GM23248 (cell line): ENCODE data around the gene IHH. TPM values are rescaled to one million over a fixed set of nuclear protein-coding genes. Genes with fewer than 3 reads are reported as not detected.

ENCODE experiments used
- DNase-seq: peaks from one replicate; pipeline ENCODE4 v3.0.0-alpha.2; 2015
- H2AFZ ChIP-seq: fragments of 200-600 bp; sonication (generic); 2 replicates; pipeline ENCODE4 v1.6.1; 2016; ENCODE audit warnings: antibody characterized with exemption
- H3F3A ChIP-seq: fragments of 200-600 bp; sonication (generic); 2 replicates; pipeline ENCODE4 v1.6.1; 2016; ENCODE audit warnings: mild to moderate bottlenecking, antibody characterized with exemption, mixed run types; ENCODE audit not compliant: insufficient read depth
- H3K27ac ChIP-seq: fragments of 200-600 bp; sonication (generic); 2 replicates; pipeline ENCODE4 v1.5.1; 2016; ENCODE audit warnings: mild to moderate bottlenecking
- H3K27me3 ChIP-seq: fragments of 200-600 bp; sonication (generic); replicated peaks from 2 replicates; pipeline ENCODE4 v1.6.1; 2016; ENCODE audit warnings: mild to moderate bottlenecking; ENCODE audit not compliant: insufficient read depth
- H3K36me3 ChIP-seq: fragments of 200-600 bp; sonication (generic); 2 replicates; pipeline ENCODE4 v1.6.1; 2016; ENCODE audit warnings: low read depth, mild to moderate bottlenecking
- H3K4me1 ChIP-seq: fragments of 200-600 bp; sonication (generic); 2 replicates; pipeline ENCODE4 v1.6.1; 2016; ENCODE audit warnings: mild to moderate bottlenecking; ENCODE audit not compliant: insufficient read depth
- H3K4me2 ChIP-seq: fragments of 200-600 bp; sonication (generic); one replicate; pipeline ENCODE4 v1.6.1; 2016; ENCODE audit warnings: mild to moderate bottlenecking; ENCODE audit not compliant: unreplicated experiment
- H3K4me3 ChIP-seq: fragments of 200-600 bp; sonication (generic); 2 replicates; pipeline ENCODE4 v1.5.1; 2016; ENCODE audit warnings: mild to moderate bottlenecking
- H3K79me2 ChIP-seq: fragments of 200-600 bp; sonication (generic); 2 replicates; pipeline ENCODE4 v1.6.1; 2016; ENCODE audit warnings: mild to moderate bottlenecking; ENCODE audit not compliant: insufficient read depth
- H3K9ac ChIP-seq: fragments of 200-600 bp; sonication (generic); 2 replicates; pipeline ENCODE4 v1.6.1; 2016; ENCODE audit warnings: mild to moderate bottlenecking
- H3K9me2 ChIP-seq: fragments of 200-600 bp; sonication (generic); 2 replicates; pipeline ENCODE4 v1.6.1; 2016; ENCODE audit warnings: mixed run types, mild to moderate bottlenecking, moderate library complexity; ENCODE audit not compliant: insufficient read depth
- H3K9me3 ChIP-seq: fragments of 200-600 bp; sonication (generic); one replicate; pipeline ENCODE4 v1.6.1; 2017; ENCODE audit warnings: low read depth
- H4K20me1 ChIP-seq: fragments of 200-600 bp; sonication (generic); 2 replicates; pipeline ENCODE4 v1.6.0; 2016; ENCODE audit not compliant: insufficient read depth
- EZH2 ChIP-seq: fragments of 200-600 bp; sonication (generic); IDR thresholded peaks from 2 replicates; pipeline ENCODE4 v1.6.1; 2018; ENCODE audit warnings: antibody characterized with exemption, mild to moderate bottlenecking; ENCODE audit not compliant: insufficient read depth, poor library complexity, severe bottlenecking
- EZH2phosphoT487 ChIP-seq: fragments of 200-600 bp; sonication (generic); IDR thresholded peaks from 2 replicates; pipeline ENCODE4 v1.6.1; 2018; ENCODE audit warnings: antibody characterized with exemption, moderate library complexity, mild to moderate bottlenecking, low read depth; ENCODE audit not compliant: insufficient read depth
- WGBS, 2 experiments: methylation state at CpG; one replicate each; pipeline ENCODE4 v1.1.6; 2015 to 2017; ENCODE audit warnings: low lambda C conversion rate in 2 of 2, low coverage in 1 of 2; ENCODE audit errors: missing lambda C conversion rate in 2 of 2; 5-methylcytosine and 5-hydroxymethylcytosine counted together
- in situ Hi-C: fragments of 300-500 bp; cut with MboI; formaldehyde crosslinking; loops from 2 replicates; pipeline ENCODE4 v1.15.0; 2020
- polyA plus RNA-seq: library from polyadenylated mRNA; unstranded; fragments of >200 nt; fragmentation: Nextera tagmentation; extraction: Ambion mirVana; gene quantifications from 2 replicates; pipeline ENCODE4 v1.2.1, GENCODE V29; 2016
- total RNA-seq: library from RNA; depleted of rRNA; stranded (reverse); fragments of >200 nt; shearing (Covaris generic); gene quantifications from 2 replicates; pipeline ENCODE4 v1.2.3, GENCODE V29; 2014

The IHH gene
- total and polyA plus RNA-seq, 2 experiments from 2014 or later = not detected

DNA sequence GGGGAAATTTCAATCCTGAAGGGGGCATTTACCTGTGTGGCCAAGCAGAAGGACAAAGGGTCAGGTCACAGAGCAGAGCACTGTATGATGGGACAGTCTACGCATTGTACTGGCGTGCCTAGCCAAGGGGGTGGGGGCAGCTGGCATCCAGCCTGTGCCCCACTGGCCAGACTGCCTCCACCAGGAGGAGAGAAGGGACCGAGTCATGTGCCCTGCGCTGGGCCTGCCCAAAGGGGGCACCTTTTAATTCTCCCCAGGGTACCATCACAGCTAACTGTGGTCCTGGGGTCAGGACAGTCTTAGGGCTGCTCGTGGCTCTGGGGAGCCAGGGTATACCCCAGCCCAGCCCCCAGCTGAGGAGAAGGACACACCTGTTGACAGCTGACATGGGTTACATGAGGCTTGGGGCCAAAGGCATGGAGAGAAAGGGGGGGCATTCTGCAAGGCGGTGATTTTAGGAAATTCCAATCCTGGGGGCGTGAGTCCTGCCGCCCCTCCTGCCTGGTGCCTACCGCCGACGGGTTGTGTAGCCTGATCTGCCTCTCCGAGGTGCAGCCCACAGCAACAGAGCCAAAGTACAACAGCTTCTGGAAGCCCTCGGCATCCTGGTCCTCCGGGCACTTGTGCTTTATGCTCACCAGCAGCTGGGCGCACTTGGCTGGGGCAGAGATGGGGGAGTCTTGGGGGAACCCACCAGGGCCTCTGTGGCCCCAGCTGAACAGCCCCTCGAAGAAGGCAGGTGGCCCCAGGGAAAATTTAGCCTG lies 30.4 kb downstream of the IHH start:
- Histone ChIP-seq H3K4me3 (no peak overlapping the region), H2AFZ (no peak overlapping the region), H3K9me2 (no peaks in the 10 kb centered on the region), H3K4me2 (no peak overlapping the region), H4K20me1 (no peaks in the 10 kb centered on the region), H3K9ac (no peak overlapping the region), H3K27ac (no peak overlapping the region), H3K27me3 (peaks cover 44% of the 10 kb centered on the region), H3K9me3 (no peaks in the 10 kb centered on the region), H3F3A (no peaks in the 10 kb centered on the region), H3K4me1 (no peaks in the 10 kb centered on the region), H3K79me2 (no peaks in the 10 kb centered on the region), H3K36me3 (no peaks in the 10 kb centered on the region)
- WGBS, 2 experiments = 47 to 49% methylated on average over 16 of the region's 16 CpGs
- in situ Hi-C loops = no loop called here
- DNase-seq = no peak
- no peak for TF ChIP-seq EZH2
- TF ChIP-seq EZH2phosphoT487 = no peak

- TF ChIP-seq EZH2phosphoT487 = no peak
- TF ChIP-seq EZH2 = no peak
- H3K9me2 ChIP-seq = no peaks in the 10 kb centered on the region
- H3K4me1 ChIP-seq = no peaks in the 10 kb centered on the region
- H3K79me2 ChIP-seq = no peaks in the 10 kb centered on the region
- no peaks in the 10 kb centered on the region for H3K9me3 ChIP-seq
- H2AFZ ChIP-seq = no peak overlapping the region
- H3K9ac ChIP-seq = no peak overlapping the region
- H3K27me3 ChIP-seq = peaks cover 44% of the 10 kb centered on the region
- WGBS, 2 experiments = 30 to 34% methylated on average over 9 of the region's 9 CpGs
- no peak overlapping the region for H3K27ac ChIP-seq
- H3K4me3 ChIP-seq = no peak overlapping the region
- no peaks in the 10 kb centered on the region for H3F3A ChIP-seq
- in situ Hi-C loops = no loop called here
- H4K20me1 ChIP-seq = no peaks in the 10 kb centered on the region
- no peaks in the 10 kb centered on the region for H3K36me3 ChIP-seq
- no peak overlapping the region for H3K4me2 ChIP-seq
- DNase-seq = peak; percentile 80
Observed at GRCh38 chr2:219029829-219030165, 30.9 kb downstream of the IHH start.

GRCh38 chr2:219028996-219029828 lies 31.5 kb downstream of the IHH start:
- Histone ChIP-seq H3K9me2 (no peaks in the 10 kb centered on the region), H3K4me3 (no peak overlapping the region), H3F3A (no peaks in the 10 kb centered on the region), H3K27ac (no peak overlapping the region), H4K20me1 (no peaks in the 10 kb centered on the region), H3K36me3 (no peaks in the 10 kb centered on the region), H3K79me2 (no peaks in the 10 kb centered on the region), H2AFZ (no peak overlapping the region), H3K9ac (no peak overlapping the region), H3K27me3 (peaks cover 39% of the 10 kb centered on the region), H3K9me3 (no peaks in the 10 kb centered on the region), H3K4me1 (no peaks in the 10 kb centered on the region), H3K4me2 (no peak overlapping the region)
- in situ Hi-C loops = no loop called here
- no peak for DNase-seq
- WGBS, 2 experiments = 61 to 63% methylated on average over 13 of the region's 13 CpGs
- no peak for TF ChIP-seq EZH2phosphoT487
- TF ChIP-seq EZH2 = no peak

DNA sequence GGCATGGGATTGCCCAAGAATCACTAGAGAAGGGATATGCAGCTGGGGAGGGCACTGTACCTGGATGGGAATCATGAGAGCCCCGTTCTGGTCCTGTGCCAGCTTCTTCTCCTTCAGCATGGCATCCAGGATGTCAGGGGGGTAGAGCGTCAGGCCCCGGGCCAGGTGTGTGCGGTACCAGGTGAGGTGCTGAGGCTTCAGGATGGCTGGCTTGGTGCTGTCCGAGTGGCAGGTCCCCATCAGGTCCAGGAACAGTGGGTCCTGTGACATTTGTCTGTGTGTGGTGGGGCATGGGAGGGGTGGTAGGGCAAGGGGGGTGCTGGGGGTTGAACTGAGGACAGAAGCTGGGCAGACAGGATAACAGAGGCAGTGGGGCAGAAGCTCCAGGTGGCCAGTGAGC lies 32.6 kb downstream of the IHH start:
- no peaks in the 10 kb centered on the region for H3K36me3 ChIP-seq
- DNase-seq = no peak
- H3K4me2 ChIP-seq = no peak overlapping the region
- H3K9me3 ChIP-seq = no peaks in the 10 kb centered on the region
- peaks cover 34% of the 10 kb centered on the region for H3K27me3 ChIP-seq
- H4K20me1 ChIP-seq = no peaks in the 10 kb centered on the region
- no peak overlapping the region for H3K9ac ChIP-seq
- 49 to 55% methylated on average over 5 of the region's 5 CpGs for WGBS, 2 experiments
- H3F3A ChIP-seq = no peaks in the 10 kb centered on the region
- H2AFZ ChIP-seq = no peak overlapping the region
- H3K79me2 ChIP-seq = no peaks in the 10 kb centered on the region
- TF ChIP-seq EZH2phosphoT487 (no peak), EZH2 (no peak)
- no peak overlapping the region for H3K4me3 ChIP-seq
- H3K9me2 ChIP-seq = no peaks in the 10 kb centered on the region
- in situ Hi-C loops = no loop called here
- no peak overlapping the region for H3K27ac ChIP-seq
- H3K4me1 ChIP-seq = no peaks in the 10 kb centered on the region
